ENCODE data around the gene SNX10. TPM values are rescaled to one million over a fixed set of nuclear protein-coding genes. Genes with fewer than 3 reads are reported as not detected.

SNX10 gene
- polyA plus RNA-seq, 1 donor (not counting 4 experiments of a cell fraction or from before 2014, with no cell fraction given) = 7.0 TPM

- no peaks in the 10 kb centered on the region for H3K27me3 ChIP-seq (ENCODE audit: control insufficient read depth, extremely low read depth, insufficient read depth, low read length)
- H3K9me1 ChIP-seq (ENCODE audit: control insufficient read depth, extremely low read depth, insufficient read depth, low read length) = no peaks in the 10 kb centered on the region
- H3K79me2 ChIP-seq (ENCODE audit: control insufficient read depth, insufficient read depth, low read length) = no peaks in the 10 kb centered on the region
- no peaks in the 10 kb centered on the region for H3K36me3 ChIP-seq (ENCODE audit: control insufficient read depth in 2 of 2, extremely low read depth in 1 of 2, insufficient read depth in 2 of 2, low read length in 2 of 2)
- FAIRE-seq (no peak), DNase-seq (ENCODE audit: low read depth, low spot score) (no peak)
- H3K4me3 ChIP-seq (ENCODE audit: control insufficient read depth in 2 of 3, extremely low read depth in 1 of 3, insufficient read depth in 2 of 3, low read depth in 1 of 3, low read length in 3 of 3) = no peak overlapping the region
- H2AFZ ChIP-seq (ENCODE audit: control insufficient read depth, low read length) = no peak overlapping the region
- no peaks in the 10 kb centered on the region for H3K4me1 ChIP-seq (ENCODE audit: control insufficient read depth, extremely low read depth, insufficient read depth, low read length)
- no peak overlapping the region for H3K27ac ChIP-seq (ENCODE audit: control insufficient read depth, insufficient read depth, low read length)
- no peaks in the 10 kb centered on the region for H4K20me1 ChIP-seq (ENCODE audit: control insufficient read depth, extremely low read depth, insufficient read depth, low read length)
- dilution Hi-C loops (cut with MboI; ENCODE audit: extremely low pct_ligation_motif_present, low sequenced_read_pairs) = no loop called here
- H3K4me2 ChIP-seq (ENCODE audit: control insufficient read depth, extremely low read depth, insufficient read depth, low read depth, low read length) = no peak overlapping the region
- H3K9me3 ChIP-seq (ENCODE audit: control insufficient read depth, low read depth, low read length) = no peaks in the 10 kb centered on the region
- no peak overlapping the region for H3K9ac ChIP-seq (ENCODE audit: control insufficient read depth, extremely low read depth, insufficient read depth, low read length)
- TF ChIP-seq CTCF (optimal IDR thresholded peaks at IDR 0.05 in 1 of 3, IDR thresholded peaks at IDR 0.05 in 1 of 3, conservative IDR thresholded peaks at IDR 0.05 in 1 of 3; ENCODE audit: extremely low read depth in 1 of 3, insufficient read depth in 2 of 3, low read length in 3 of 3) = no peak
- TF ChIP-seq EZH2 (IDR thresholded peaks at IDR 0.05; ENCODE audit: low read length) = no peak
Measured at GRCh38 chr7:26307791-26308190, 16.1 kb downstream of the SNX10 start.

GRCh38 chr7:26308551-26308950 is 16.9 kb downstream of the SNX10 start:
- H4K20me1 ChIP-seq (ENCODE audit: control insufficient read depth, extremely low read depth, insufficient read depth, low read length) = no peaks in the 10 kb centered on the region
- no peak for TF ChIP-seq EZH2 (IDR thresholded peaks at IDR 0.05; ENCODE audit: low read length)
- TF ChIP-seq CTCF (optimal IDR thresholded peaks at IDR 0.05 in 1 of 3, IDR thresholded peaks at IDR 0.05 in 1 of 3, conservative IDR thresholded peaks at IDR 0.05 in 1 of 3; ENCODE audit: extremely low read depth in 1 of 3, insufficient read depth in 2 of 3, low read length in 3 of 3) = no peak
- no peaks in the 10 kb centered on the region for H3K9me1 ChIP-seq (ENCODE audit: control insufficient read depth, extremely low read depth, insufficient read depth, low read length)
- H3K4me2 ChIP-seq (ENCODE audit: control insufficient read depth, extremely low read depth, insufficient read depth, low read depth, low read length) = no peak overlapping the region
- DNase-seq (ENCODE audit: low read depth, low spot score) (no peak), FAIRE-seq (no peak)
- dilution Hi-C loops (cut with MboI; ENCODE audit: extremely low pct_ligation_motif_present, low sequenced_read_pairs) = no loop called here
- no peaks in the 10 kb centered on the region for H3K36me3 ChIP-seq (ENCODE audit: control insufficient read depth in 2 of 2, extremely low read depth in 1 of 2, insufficient read depth in 2 of 2, low read length in 2 of 2)
- H3K4me1 ChIP-seq (ENCODE audit: control insufficient read depth, extremely low read depth, insufficient read depth, low read length) = no peaks in the 10 kb centered on the region
- H2AFZ ChIP-seq (ENCODE audit: control insufficient read depth, low read length) = no peak overlapping the region
- no peaks in the 10 kb centered on the region for H3K9me3 ChIP-seq (ENCODE audit: control insufficient read depth, low read depth, low read length)
- no peak overlapping the region for H3K9ac ChIP-seq (ENCODE audit: control insufficient read depth, extremely low read depth, insufficient read depth, low read length)
- H3K27ac ChIP-seq (ENCODE audit: control insufficient read depth, insufficient read depth, low read length) = no peak overlapping the region
- no peaks in the 10 kb centered on the region for H3K79me2 ChIP-seq (ENCODE audit: control insufficient read depth, insufficient read depth, low read length)
- no peaks in the 10 kb centered on the region for H3K27me3 ChIP-seq (ENCODE audit: control insufficient read depth, extremely low read depth, insufficient read depth, low read length)
- H3K4me3 ChIP-seq (ENCODE audit: control insufficient read depth in 2 of 3, extremely low read depth in 1 of 3, insufficient read depth in 2 of 3, low read depth in 1 of 3, low read length in 3 of 3) = no peak overlapping the region

All from keratinocyte (primary cell).